ENCODE results near the gene ZFP36L2. TPM values are rescaled to one million over a fixed set of nuclear protein-coding genes. Genes with fewer than 3 reads are reported as not detected.
A peak's percentile ranks its signal among the peaks of the same experiment; 100 is the strongest.

Gene ZFP36L2
- total RNA-seq, 3 donors from 2014 or later: 67.7 to 81.4 (median 75.5) TPM

- Mint-ChIP-seq H3K36me3 (ENCODE audit: insufficient read depth) (peaks cover 10% of the 10 kb centered on the region), H3K4me3 (no peak overlapping the region), H3K27me3 (ENCODE audit: low read depth) (no peaks in the 10 kb centered on the region), H3K4me1 (ENCODE audit: low read depth) (peaks cover 22% of the 10 kb centered on the region), H3K9me3 (no peaks in the 10 kb centered on the region)
- ATAC-seq: no peak
- DNase-seq: no peak
These were observed 4.8 kb upstream of the ZFP36L2 start for GRCh38 chr2:43230951-43231827.

GRCh38 chr2:43230351-43230885, 4.0 kb upstream of the ZFP36L2 start:
- no peak overlapping the region for H3K4me3 Mint-ChIP-seq
- no peaks in the 10 kb centered on the region for H3K27me3 Mint-ChIP-seq (ENCODE audit: low read depth)
- H3K4me1 Mint-ChIP-seq (ENCODE audit: low read depth): peaks cover 22% of the 10 kb centered on the region
- peaks cover 10% of the 10 kb centered on the region for H3K36me3 Mint-ChIP-seq (ENCODE audit: insufficient read depth)
- no peaks in the 10 kb centered on the region for H3K9me3 Mint-ChIP-seq
- DNase-seq (no peak), ATAC-seq (no peak)

- DNase-seq (no peak), ATAC-seq (no peak)
- H3K27me3 Mint-ChIP-seq (ENCODE audit: low read depth): no peaks in the 10 kb centered on the region
- H3K36me3 Mint-ChIP-seq (ENCODE audit: insufficient read depth): peaks cover 13% of the 10 kb centered on the region
- no peaks in the 10 kb centered on the region for H3K9me3 Mint-ChIP-seq
- peak overlapping the region; percentile 60 for H3K4me3 Mint-ChIP-seq
- H3K4me1 Mint-ChIP-seq (ENCODE audit: low read depth): peaks cover 22% of the 10 kb centered on the region
These were observed 2.6 kb upstream of the ZFP36L2 start for GRCh38 chr2:43228756-43229659.

GRCh38 chr2:43228321-43228751, 1.9 kb upstream of the ZFP36L2 start:
- H3K9me3 Mint-ChIP-seq: no peaks in the 10 kb centered on the region
- H3K27me3 Mint-ChIP-seq (ENCODE audit: low read depth): no peaks in the 10 kb centered on the region
- ATAC-seq (no peak), DNase-seq (no peak)
- H3K36me3 Mint-ChIP-seq (ENCODE audit: insufficient read depth): peaks cover 17% of the 10 kb centered on the region
- peak overlapping the region; percentile 84 for H3K4me3 Mint-ChIP-seq
- H3K4me1 Mint-ChIP-seq (ENCODE audit: low read depth): peaks cover 26% of the 10 kb centered on the region

GRCh38 chr2:43227830-43228281, 1.4 kb upstream of the ZFP36L2 start:
- Mint-ChIP-seq H3K27me3 (ENCODE audit: low read depth) (no peaks in the 10 kb centered on the region), H3K4me3 (peak overlapping the region; percentile 84), H3K9me3 (no peaks in the 10 kb centered on the region), H3K36me3 (ENCODE audit: insufficient read depth) (peaks cover 18% of the 10 kb centered on the region), H3K4me1 (ENCODE audit: low read depth) (peaks cover 27% of the 10 kb centered on the region)
- ATAC-seq (no peak), DNase-seq (no peak)

GRCh38 chr2:43226955-43227829, 786 bp upstream of the ZFP36L2 start:
- Mint-ChIP-seq H3K4me1 (ENCODE audit: low read depth) (peaks cover 33% of the 10 kb centered on the region), H3K9me3 (no peaks in the 10 kb centered on the region), H3K27me3 (ENCODE audit: low read depth) (no peaks in the 10 kb centered on the region), H3K4me3 (peak overlapping the region; percentile 84), H3K36me3 (ENCODE audit: insufficient read depth) (peaks cover 21% of the 10 kb centered on the region)
- peak; percentile 31 to 33 for ATAC-seq
- peak; percentile 51 for DNase-seq

- no peaks in the 10 kb centered on the region for H3K9me3 Mint-ChIP-seq
- peak; percentile 7 for ATAC-seq
- H3K36me3 Mint-ChIP-seq (ENCODE audit: insufficient read depth): peaks cover 16% of the 10 kb centered on the region
- peaks cover 45% of the 10 kb centered on the region for H3K4me1 Mint-ChIP-seq (ENCODE audit: low read depth)
- H3K4me3 Mint-ChIP-seq: peak overlapping the region; percentile 94
- peak; percentile 45 for DNase-seq
- no peaks in the 10 kb centered on the region for H3K27me3 Mint-ChIP-seq (ENCODE audit: low read depth)
These were observed 433 bp downstream of the ZFP36L2 start for GRCh38 chr2:43225788-43226557.

- peaks cover 53% of the 10 kb centered on the region for H3K4me1 Mint-ChIP-seq (ENCODE audit: low read depth)
- ATAC-seq: peak in 1 of 2 donors; percentile 0
These were observed 1.2 kb downstream of the ZFP36L2 start for GRCh38 chr2:43225093-43225787.

GRCh38 chr2:43224571-43225092, 1.8 kb downstream of the ZFP36L2 start:
- H3K4me1 Mint-ChIP-seq (ENCODE audit: low read depth): peaks cover 57% of the 10 kb centered on the region
- H3K4me3 Mint-ChIP-seq: peak overlapping the region; percentile 94
- no peaks in the 10 kb centered on the region for H3K27me3 Mint-ChIP-seq (ENCODE audit: low read depth)
- H3K9me3 Mint-ChIP-seq: no peaks in the 10 kb centered on the region
- DNase-seq (peak; percentile 18), ATAC-seq (no peak)
- peaks cover 13% of the 10 kb centered on the region for H3K36me3 Mint-ChIP-seq (ENCODE audit: insufficient read depth)

More at GRCh38 chr2:43225093-43225787, 1.2 kb downstream of the ZFP36L2 start:
- H3K4me3 Mint-ChIP-seq: peak overlapping the region; percentile 94
- peak; percentile 55 for DNase-seq
- H3K27me3 Mint-ChIP-seq (ENCODE audit: low read depth): no peaks in the 10 kb centered on the region
- no peaks in the 10 kb centered on the region for H3K9me3 Mint-ChIP-seq
- H3K36me3 Mint-ChIP-seq (ENCODE audit: insufficient read depth): peaks cover 13% of the 10 kb centered on the region

- DNase-seq: peak; percentile 67
- peak overlapping the region; percentile 94 for H3K4me3 Mint-ChIP-seq
- H3K9me3 Mint-ChIP-seq: no peaks in the 10 kb centered on the region
- peaks cover 56% of the 10 kb centered on the region for H3K4me1 Mint-ChIP-seq (ENCODE audit: low read depth)
- ATAC-seq: no peak
- H3K27me3 Mint-ChIP-seq (ENCODE audit: low read depth): no peaks in the 10 kb centered on the region
- H3K36me3 Mint-ChIP-seq (ENCODE audit: insufficient read depth): peaks cover 11% of the 10 kb centered on the region
These were observed 2.3 kb downstream of the ZFP36L2 start for GRCh38 chr2:43224131-43224570.

GRCh38 chr2:43223521-43224001, 2.8 kb downstream of the ZFP36L2 start:
- no peaks in the 10 kb centered on the region for H3K27me3 Mint-ChIP-seq (ENCODE audit: low read depth)
- peaks cover 11% of the 10 kb centered on the region for H3K36me3 Mint-ChIP-seq (ENCODE audit: insufficient read depth)
- H3K4me3 Mint-ChIP-seq: peak overlapping the region; percentile 94
- ATAC-seq: no peak
- DNase-seq: no peak
- H3K4me1 Mint-ChIP-seq (ENCODE audit: low read depth): peaks cover 56% of the 10 kb centered on the region
- H3K9me3 Mint-ChIP-seq: no peaks in the 10 kb centered on the region
